GM11168 (cell line): ENCODE measurements around the gene CNOT11.
"Not testable (repeated sequence)": the region's sequence is repeated elsewhere in the genome, so short reads cannot be mapped to it uniquely, and the experiment has no call there.

ENCODE experiments used
- in situ Hi-C: fragments of 300-500 bp; cut with MboI; formaldehyde crosslinking; loops from one replicate; pipeline ENCODE4 v1.12.0; 2022; ENCODE audit warnings: low sequenced_read_pairs; ENCODE audit not compliant: unreplicated experiment

The CNOT11 gene

GRCh38 chr2:101244899-101245298, 7.8 kb upstream of the CNOT11 start:
- in situ Hi-C loops: not testable (repeated sequence)

DNA sequence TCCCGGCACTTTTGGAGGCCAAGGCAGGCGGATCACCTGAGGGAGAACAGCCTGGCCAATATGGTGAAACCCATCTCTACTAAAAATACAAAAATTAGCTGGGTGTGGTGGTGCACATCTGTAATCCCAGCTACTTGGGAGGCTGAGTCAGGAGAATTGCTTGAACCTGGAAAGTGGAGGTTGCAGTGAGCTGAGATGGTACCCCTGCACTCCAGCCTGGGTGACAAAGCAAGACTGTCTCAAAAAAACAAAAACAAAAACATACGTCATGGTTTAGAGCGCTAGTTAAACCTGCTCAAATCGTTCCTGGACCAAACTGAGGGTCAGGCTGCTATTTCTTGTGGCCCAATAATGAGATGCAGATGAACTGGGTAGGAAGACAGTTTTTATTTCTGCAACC, 7.2 kb upstream of the CNOT11 start:
- in situ Hi-C loops: not testable (repeated sequence)

- in situ Hi-C loops: not testable (repeated sequence)
Observed at GRCh38 chr2:101248756-101249155, 3.9 kb upstream of the CNOT11 start.

GRCh38 chr2:101249826-101250225, 2.9 kb upstream of the CNOT11 start:
- in situ Hi-C loops: no loop called here

DNA sequence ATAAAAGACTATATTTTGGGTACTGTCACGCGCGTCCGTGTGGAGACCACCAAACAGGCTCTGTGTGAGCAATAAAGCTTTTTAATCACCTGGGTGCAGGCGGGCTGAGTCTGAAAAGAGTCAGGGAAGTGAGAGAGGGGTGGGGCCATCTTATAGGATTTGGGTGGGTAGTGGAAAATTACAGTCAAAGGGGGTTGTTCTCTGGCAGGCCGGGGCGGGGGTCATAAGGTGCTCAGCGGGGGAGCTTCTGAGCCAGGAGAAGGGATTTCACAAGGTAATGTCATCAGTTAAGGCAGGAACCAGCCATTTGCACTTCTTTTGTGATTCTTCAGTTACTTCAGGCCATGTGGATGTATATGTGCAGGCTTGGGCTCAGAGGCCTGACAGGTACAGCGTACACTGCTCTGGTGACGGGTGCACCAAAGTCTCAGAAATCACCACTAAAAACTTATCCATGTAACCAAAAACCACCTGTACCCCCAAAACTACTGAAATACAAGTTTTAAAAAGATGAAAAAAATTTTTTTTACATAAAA, 1.4 kb upstream of the CNOT11 start:
- in situ Hi-C loops: not testable (repeated sequence)

GRCh38 chr2:101251844-101252407, 760 bp upstream of the CNOT11 start:
- in situ Hi-C loops: no loop called here

GRCh38 chr2:101253013-101253702, 472 bp downstream of the CNOT11 start:
- in situ Hi-C loops: no loop called here

GRCh38 chr2:101253703-101254450, 1.2 kb downstream of the CNOT11 start:
- in situ Hi-C loops: no loop called here

- in situ Hi-C loops: no loop called here
Observed at GRCh38 chr2:101255501-101255900, 2.8 kb downstream of the CNOT11 start.

GRCh38 chr2:101256316-101256715, 3.6 kb downstream of the CNOT11 start:
- in situ Hi-C loops: no loop called here

DNA sequence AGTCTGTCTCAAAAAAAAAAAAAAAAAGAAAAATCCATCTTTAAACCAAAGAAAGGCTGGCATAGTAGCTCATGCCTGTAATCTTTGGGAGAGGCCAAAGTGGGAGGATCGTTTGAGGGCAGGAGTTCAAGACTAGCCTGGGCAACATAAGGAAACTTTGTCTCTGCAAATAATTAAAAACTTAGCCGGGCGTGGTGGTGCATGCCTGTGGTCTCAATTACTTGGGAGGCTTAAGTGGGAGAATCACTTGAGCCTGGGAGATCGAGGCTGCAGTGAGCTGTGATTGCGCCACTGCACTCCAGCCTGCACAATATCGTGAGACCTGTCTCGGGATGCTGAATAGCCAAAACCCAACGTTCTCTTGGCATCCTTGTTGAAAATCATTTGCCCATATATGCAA, 6.1 kb downstream of the CNOT11 start:
- in situ Hi-C loops: no loop called here

- in situ Hi-C loops: no loop called here
Observed at GRCh38 chr2:101262142-101262541, 9.5 kb downstream of the CNOT11 start.

DNA sequence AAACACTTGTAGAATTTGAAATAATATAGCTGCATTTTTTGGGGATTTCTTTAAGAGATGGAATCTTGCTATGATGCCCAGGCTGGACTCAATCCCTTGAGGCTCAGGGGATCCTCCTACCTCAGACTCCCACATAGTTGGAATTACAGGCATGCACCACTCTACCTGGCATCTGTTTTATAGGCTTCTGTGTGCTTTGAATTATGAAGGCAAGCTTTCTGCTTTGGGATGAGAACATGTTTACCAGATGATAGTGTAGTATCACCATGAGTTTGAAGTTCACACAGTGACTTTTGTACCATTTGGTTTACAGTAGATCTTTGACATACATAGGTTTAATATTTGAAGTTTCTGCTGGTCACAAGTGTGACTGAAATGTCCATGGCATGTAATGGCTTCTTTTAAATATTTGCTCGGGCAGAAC, 10.7 kb downstream of the CNOT11 start:
- in situ Hi-C loops: no loop called here

GRCh38 chr2:101264360-101264939, 11.8 kb downstream of the CNOT11 start:
- in situ Hi-C loops: no loop called here

DNA sequence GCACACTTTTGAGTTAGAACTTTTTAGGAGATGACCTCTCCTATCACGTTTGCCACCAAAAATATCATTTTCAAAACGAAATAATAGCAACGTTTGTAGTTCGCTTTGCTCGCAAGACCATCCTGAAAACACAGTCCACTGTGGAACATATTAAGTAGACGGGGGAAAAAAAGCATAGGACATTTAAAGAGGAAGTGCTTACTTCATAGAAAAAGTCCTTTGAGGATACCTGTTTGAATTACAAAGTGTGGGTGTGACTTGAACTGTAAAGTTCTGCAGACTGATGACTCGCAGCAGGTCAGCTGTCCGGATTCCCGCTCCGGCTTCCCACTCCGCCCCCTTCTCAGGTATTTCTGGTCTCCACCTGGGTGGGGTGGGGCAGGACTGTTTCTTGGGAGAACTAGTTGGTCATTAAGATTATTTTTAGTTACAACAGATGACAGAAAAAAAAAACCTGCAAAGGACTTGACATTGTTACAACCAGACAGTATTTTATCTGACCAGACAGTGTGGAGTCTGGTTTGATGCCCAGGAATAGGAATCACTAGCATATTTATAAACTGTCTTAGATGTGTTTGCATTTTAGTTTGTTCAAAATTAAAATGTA, 13.3 kb downstream of the CNOT11 start:
- in situ Hi-C loops: no loop called here

DNA sequence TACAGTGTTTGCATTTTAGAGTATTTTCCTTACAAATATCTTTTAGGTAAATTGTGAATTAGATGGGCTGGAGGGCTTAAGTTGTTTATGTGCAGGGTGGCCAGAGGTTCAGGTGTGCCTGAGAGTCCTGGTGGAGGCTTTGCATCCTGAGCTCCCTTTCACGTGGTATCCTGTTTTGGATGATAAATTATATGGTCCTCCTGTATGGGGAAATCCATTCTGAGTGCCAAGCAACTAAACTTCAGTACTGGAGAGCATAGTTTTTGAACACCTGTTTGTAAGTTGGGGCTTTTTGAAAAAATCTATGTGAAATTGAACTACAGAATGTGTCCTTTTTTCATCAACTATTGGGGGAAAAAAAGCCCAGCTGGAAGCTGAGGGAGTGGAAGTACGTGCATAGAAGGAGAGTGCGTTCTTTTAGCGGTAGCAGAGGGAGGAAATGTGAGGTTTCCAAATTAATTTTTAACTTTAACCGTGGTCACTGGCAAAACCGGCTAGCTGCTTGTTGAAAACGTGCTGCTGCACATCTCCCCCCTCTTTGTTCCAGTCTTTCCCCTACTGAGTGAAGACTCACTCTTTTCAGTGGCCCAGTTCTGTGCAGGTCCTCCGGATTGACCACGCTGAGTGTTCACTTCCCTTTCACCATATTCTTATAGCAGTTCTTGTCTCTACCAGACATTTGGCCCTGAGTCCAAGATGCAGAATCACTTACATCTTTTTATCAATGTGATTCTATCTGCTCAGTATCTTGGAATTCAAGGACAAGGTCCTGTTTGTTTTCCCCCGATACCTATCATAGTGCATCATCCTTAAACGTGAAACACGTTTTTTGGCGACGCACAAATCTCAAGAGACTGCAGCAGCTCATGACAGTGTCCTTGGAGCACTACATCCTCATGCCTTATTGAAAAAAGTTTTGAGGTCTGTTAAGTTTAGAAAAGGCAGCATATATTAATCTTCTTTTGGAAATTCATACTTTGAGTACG, 15.3 kb downstream of the CNOT11 start:
- in situ Hi-C loops: no loop called here

- in situ Hi-C loops: no loop called here
Observed at GRCh38 chr2:101270700-101271259, 18.1 kb downstream of the CNOT11 start.

DNA sequence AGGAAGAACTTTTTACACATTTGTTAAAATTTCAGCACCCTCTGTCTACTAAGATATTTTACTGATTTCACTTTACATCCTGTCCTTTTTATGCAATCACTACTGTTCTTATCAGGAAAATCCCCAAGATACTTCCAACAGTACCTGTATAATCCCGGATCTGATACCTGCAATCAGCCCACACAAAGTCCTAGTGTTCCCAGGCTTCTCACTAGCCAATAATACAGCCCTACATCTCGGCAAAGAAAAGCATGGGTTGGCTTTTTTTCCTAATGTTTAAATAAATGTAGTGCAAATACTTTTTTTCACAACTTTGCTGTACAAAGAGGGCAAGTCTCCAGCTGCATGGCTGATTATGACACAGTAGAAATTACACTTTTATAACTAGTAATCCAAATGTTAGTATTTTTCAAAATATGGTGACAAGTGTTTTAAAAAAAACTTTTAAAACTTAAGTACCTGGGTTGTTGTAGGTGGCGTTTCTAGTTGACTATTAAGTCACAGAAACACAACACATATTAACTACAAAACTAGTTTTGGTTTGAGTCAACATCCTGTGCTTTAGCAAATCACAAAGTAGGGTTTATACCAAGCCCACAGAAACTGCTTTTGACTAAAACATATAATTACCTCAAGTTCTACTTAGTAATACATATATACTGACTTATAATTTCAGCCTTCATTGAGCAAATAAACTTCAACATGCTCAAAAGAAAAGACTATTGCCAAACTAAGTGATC, 19.5 kb downstream of the CNOT11 start:
- in situ Hi-C loops: no loop called here
